Placental pericyte (primary cell): ENCODE measurements around the gene ATP12A. TPM values are rescaled to one million over a fixed set of nuclear protein-coding genes. Genes with fewer than 3 reads are reported as not detected.

Experiments
- small RNA-seq: library from RNA; depleted of rRNA; stranded (forward); fragments of <200 nt; gene quantifications from one replicate; pipeline ENCODE3, GENCODE V24; 2012; ENCODE audit warnings: low replicate concordance
- total RNA-seq: library from RNA; depleted of rRNA; stranded (reverse); fragments of >200 nt; gene quantifications from 2 replicates; pipeline ENCODE4 v1.2.3, GENCODE V29; 2012

The ATP12A gene
- total RNA-seq = not detected in 2 replicates

GRCh38 chr13:24680258-24680920 is at the start of gene ATP12A:
TSS of gene ATP12A (plus strand) at chr13:24680408. CDS start at chr13:24680744, 336 bp downstream.

Small RNA genes lying within 50 kb of the gene (small RNA-seq; reads per million reads assigned to genes)
- not detected for gene RNY1P7

Other genes starting within 250 kb of the ATP12A start
- 49.2 and 109 TPM in 2 replicates for gene PARP4, start 167.6 kb upstream of the ATP12A start, total RNA-seq
- 0.88 TPM in 1 of 2 replicates, not detected in the other for gene RNF17, start 83.8 kb downstream of the ATP12A start, total RNA-seq